Epidermal melanocyte (primary cell): Measurements from ENCODE around the gene CIDEA.
"Not testable (repeated sequence)": the region's sequence is repeated elsewhere in the genome, so short reads cannot be mapped to it uniquely, and the experiment has no call there.

Source experiments
- DNase-seq: peaks from one replicate; pipeline ENCODE4 v3.0.0; 2011; ENCODE audit warnings: low spot score; ENCODE audit not compliant: insufficient read length

CIDEA gene

DNA sequence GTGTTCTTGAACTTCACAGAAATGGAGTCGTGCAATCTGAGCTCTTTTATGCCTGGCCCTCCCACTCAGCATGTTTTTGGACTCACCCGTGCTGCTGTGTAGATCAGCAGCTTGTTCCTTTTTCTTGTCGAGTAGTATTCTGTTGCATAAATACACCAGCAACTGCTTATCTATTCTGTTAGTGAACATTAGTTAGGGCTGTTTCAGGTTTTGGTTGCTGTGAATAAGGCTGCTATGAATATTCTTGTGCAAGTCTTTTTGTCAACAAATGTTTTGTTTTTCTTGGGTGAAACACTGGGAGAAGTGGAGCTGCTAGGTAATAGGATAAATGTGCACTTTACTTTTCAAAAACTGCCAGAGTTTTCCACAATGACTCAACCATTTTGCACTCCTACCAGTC is 15.3 kb upstream of the CIDEA start:
- no peak for DNase-seq

DNA sequence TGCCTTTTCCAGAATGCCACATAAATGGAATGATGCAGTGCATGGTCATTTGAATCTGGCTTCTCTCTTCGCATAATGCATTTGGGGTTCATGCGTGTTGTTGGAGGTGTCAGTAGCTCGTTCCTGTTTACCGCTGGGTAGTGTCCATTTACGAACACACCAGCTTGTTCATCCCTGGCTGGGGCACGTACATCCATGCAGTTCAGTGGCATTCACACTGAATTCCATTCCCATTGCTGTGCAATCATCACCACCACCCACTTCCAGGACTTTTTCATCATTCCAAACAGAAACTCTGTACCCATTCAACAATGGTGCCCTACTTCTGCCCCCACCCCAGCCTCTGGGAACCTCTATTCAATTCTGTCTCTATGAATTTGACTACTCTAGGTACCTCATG is 14.7 kb upstream of the CIDEA start:
- DNase-seq = no peak

DNA sequence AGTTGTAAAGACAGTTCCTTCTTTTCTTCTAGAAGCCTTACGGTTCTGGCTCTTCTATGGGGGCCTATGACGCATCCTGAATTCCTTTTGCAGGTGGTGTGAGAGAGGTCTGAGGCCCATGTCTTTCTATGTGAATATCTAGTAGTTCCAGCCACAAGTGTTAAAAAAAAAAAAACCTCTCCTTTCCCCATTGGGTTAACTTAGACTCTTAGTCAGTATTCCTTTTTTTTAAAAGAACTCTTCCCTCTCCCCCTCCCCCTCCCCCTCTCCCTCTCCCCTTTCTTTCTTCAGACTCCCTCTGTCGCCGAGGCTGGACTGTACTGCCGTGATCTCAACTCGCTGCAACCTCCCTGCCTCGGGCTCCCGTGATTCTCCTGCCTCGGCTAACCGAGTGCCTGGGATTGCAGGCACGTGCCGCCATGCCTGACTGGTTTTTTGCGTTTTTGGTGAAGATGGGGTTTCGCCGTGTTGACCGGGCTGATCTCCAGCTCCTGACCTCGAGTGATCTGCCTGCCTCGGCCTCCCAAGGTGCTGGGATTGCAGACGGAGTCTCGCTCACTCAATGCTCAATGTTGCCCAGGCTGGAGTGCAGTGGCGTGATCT is 11.4 kb upstream of the CIDEA start:
- DNase-seq = no peak

DNA sequence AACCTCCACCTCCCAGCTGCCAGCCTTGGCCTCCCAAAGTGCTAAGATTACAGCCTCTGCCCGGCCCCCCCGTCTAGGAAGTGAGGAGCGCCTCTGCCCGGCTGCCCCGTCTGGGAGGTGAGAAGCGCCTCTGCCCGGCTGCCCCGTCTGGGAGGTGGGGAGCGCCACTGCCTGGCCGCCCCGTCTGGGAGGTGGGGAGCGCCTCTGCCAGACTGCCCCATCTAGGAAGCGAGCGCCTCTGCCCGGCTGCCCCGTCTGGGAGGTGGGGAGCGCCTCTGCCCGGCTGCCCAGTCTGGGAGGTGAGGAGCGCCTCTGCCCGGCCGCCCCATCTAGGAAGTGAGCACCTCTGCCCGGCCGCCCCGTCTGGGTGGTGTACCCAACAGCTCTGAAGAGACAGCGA is 10.9 kb upstream of the CIDEA start:
- DNase-seq = not testable (repeated sequence)

DNA sequence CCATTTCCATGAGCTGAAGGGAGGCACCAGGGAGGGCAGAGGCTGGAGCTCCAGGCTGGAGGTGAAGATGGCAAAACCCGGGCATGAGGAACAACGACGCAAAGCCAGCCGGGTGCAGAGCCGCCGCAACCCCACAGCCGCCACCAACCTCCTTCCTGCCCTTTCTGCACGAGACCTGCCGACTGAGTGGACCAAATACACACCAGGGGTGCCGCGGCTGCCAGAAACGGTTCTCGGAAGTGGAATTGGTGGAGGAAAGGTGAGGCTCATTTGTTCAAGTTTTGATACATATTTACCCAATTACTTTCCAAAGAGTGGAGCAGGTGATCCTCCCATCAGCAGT is 8.4 kb upstream of the CIDEA start:
- DNase-seq = no peak

DNA sequence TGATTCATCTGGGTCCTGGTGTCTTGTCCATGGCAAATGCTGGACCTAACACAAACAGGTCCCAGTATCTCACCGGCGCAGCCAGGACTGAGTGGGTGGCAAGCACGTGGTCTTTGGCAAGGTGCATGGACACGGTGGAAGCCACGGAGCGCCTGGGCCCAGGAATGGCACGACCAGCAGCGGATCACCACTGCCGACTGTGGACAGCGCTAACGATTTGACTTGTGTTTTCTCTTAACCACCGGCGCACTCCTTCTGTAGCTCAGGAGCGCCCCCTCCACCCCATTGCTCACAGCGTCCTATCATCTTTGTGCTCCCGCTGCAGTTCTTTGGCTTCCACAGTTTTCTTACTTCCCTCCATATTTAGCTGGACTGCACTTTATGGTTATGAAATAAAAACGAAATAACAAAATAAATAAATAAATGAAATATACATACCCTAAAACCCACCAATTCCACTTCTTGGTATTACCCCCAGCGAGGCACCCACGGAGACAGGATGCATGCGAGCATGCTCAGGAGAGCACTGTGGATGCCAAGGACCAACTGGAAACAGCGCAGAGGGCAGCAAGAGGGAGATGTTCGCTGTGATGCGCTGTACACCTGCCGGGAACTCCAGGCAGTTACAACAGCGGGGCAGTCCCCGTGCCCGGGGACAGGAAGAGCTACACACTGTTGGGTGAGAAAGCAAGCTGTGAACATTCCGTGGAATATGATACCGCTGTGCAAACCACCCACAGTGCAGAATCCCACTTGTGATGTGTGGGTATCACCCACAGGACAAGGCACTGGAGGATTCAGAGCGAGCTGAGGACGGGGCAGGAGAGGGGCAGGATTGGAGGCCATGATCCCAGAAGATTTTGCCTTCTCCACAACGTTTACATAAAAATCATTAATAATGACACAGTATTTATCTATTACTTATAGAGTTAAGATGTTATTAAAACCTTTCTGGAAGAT is 7.0 kb upstream of the CIDEA start:
- DNase-seq = no peak

DNA sequence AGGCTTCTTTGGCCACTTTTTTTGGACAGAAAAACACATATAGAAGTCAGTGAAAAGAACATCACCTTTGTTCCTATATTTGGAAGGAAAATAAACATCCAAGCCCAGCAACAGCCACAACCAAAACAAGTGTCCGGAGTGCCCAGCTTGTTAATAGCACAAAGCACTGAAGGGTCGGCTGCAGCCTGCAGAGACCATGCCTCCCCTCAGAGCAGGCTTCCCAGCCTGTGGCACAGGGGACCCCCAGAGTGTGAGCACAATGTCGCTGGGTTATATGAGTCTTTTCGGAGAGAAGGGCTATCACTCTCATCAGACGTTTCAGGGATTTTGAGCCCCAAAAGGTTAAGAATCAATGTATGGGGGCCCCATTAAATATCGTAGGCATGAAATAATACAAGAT is 6.2 kb upstream of the CIDEA start:
- DNase-seq = no peak

DNA sequence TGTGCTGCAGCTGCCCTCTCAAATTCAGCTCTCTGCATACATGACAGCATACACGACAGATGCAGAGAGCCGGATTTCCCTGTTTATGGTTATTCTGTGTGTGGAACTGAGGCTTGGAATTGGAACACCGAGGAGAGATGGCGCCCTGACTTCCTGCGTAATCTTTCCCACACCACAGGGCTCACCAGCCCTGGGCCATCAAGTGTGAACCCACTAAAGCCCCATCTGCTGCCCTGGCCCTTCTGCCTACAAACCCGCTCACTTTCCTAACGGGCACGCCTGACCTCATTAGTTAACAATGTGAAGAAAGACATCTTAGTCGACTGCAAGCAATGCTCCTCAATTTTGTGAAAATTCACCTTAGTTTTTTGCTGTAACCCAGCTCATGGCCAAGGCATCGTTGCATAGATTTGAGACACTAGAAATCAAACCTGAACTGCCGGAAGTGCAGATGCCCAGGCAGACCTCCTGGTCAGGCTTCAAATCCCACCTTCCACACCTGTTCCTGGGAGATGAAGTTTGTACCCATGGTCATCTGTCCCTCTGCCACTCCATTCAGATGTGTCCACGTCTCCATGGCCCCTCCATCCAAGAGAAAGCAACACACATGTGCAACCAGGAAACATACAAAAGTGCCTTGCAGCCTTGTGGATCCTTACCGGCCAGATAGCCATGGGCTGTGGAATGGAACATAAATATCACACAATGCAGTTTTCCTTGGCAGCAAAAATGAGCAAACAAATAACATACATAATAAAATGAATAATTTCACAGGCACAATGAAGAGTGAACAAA is 5.0 kb upstream of the CIDEA start:
- DNase-seq = no peak

DNA sequence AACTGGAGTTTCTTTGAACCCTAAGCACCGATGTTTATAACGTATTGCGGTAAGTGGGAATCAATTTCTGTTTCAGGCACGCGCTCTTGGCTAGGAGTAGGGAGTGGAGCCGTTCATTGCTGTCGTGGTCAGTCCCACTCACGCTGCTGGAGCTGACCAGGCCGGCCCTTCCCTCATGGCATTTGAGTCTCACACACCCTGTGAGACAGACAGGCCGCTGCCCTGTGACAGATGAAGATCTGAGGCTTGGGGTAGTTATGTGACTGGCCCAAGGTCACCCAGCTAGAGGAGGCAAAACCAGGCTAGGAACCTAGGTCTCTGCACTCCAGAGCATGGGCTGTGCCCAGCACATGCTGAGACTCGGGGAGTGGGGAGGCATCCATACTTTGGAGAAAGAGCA is 2.9 kb upstream of the CIDEA start:
- DNase-seq = no peak

DNA sequence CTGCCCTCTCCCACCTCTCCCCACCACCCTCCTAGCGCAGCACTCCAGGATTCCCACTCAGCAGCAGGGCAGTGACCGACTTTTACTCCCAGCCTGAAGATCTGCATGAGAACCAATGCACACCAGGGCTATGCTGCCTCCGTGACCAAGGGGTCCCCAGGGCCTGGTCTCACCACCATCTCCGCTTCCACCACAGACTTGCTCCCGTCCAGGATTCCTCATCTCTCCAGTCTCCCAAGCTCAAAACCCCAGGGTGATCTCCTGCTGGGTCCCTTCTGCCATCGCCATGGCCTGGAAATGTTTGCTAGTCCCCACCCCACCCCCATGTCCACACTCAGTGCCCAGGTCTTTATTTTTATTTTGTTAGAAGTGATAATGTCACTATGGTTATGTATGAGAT is 2.1 kb upstream of the CIDEA start:
- no peak for DNase-seq

DNA sequence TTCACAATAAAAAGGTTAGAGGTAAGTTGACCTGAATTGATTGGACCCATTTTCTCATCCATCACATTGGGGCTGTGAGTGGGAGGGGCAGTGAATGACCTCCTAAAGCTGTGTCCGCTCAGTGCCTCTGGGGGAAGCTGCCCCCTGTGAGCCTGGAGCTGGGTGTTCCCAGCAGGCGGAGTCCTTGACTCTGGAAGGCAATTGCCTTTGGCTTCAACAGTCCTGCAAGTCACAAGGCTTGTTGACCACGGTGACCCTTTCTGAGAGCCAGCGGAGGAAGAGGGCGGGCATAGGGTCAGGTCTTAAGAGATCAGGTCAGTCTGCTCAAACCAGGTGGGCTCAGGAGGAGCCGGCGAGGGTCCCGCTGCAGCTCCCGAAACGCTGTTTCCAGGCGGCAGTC is 1.1 kb upstream of the CIDEA start:
- DNase-seq = no peak

DNA sequence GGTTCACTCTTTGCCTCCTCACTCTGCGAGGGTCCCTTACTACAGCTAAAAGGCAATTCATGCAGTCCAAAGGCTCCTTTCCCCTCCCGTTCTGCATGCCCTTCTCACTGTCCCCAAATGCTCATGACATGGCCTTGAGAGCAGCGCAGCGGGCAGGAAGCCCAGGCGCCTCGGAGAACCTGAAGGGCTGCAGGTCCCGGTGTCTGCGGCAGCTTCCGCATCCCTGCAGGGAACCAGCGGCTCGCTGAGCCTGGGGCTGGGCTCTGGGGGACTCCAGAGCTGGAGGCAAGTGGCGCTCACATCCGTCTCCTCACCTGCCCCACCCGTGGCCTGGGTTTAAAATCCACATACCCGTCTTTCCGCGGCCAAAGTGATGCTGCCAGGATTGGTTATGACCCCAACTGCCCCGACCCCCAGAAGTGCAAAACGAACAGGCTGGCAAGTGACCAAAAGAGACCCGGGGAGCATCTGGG is 462 bp upstream of the CIDEA start:
- no peak for DNase-seq

DNA sequence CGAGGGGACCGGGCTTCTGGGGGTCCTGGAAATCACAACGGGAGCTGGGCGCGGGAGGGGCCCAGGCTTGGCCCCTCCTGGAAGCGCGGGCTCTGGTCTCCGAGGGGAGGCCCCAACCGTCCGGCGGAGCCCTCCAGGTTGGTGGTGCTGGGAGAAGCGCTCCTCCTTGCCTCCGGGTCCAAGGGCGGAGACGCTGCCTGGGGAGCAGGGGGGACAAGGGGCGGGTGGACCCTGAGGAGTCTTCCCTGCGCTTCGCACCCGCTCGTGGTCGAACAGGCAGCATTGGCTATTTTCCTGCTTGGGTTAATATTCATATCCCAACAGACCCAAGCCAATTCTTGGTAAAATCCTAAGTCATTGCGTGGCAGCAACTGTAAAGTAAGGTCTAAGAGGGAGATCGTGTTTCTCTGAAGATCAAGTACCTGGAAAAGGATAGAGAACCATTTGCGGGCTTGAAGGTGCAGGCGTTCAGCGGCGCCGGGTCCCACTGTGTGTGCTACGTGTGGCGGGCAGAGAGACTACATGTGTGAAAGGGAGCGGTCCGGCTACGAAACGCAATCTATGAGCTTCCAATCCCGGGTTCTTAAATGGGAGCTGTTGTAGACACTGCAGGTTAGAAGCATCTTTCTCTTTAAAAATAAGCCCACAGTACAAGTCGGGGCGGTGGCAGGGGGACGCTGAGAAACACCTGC is 805 bp downstream of the CIDEA start:
- no peak for DNase-seq

DNA sequence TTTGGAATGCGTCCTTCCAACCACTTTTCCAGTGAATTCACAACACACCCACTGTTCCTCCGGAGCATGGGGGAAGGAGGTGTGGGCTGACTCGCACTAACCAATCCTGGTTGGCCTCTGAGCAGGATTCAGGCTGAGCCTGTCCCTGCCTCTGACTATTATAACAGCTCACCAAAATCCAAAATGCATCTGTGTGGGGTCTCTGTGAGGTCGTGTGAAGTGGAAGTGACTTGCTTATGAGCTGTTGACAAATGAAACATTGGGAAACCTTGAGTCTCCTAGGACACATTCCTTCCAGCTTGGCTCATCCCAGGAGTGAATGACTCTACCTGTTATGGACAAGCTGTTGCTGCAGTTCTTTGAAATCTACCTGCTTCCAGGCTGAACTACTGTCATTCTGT is 1.5 kb downstream of the CIDEA start:
- no peak for DNase-seq

DNA sequence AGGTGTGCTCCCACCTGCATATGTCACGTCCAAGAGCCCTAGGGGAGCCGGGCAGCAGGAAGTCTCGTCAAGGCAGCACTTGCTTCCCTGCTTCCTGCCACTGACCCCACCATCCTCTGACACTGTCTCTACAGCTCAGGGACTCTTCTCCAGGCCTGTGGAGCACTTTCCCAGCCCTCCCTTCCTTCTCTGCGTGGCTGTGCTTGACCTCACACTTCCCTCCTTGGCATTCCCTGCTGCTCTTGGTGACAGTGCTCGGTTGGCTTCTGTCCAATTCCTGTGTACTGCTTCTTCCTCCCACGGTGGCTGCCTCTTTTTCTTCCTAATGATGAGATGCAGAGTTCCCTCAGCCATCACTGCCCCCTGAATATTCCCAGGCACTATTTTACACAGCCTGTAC is 2.8 kb downstream of the CIDEA start:
- no peak for DNase-seq

DNA sequence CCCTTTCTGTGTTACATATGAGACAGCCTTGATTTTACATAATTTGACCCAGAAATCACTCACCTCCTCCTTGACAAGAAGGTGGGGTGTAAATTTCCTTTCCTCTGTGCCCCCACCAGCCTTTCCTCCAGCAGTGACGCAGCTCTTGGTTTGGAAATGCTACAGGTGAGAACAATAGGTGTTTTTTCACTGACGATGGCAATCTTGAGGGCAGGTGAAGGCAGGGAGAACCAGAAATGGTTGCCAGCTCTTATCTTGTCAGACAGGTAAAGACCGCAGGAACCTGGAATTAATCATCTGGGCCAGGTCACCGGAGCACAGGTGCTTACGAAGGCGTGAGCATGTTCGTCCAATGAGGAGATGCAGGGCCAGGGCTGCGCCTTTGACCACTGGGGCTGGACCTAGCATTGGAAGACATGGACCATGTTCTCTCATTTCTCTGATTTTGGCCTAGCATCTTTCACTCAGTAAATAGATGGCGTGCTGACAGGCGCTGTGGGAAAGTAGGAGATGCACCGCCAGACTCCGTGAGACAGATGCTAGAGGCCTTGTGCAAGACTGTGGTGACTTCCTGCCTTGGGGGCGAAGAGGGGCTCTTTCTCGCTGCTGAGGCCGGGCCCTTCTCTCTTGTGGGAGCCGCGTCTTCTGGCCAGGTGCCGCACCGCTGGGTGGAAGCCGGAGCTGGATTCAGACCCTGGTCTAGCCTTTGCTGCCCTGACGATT is 4.0 kb downstream of the CIDEA start:
- no peak for DNase-seq

DNA sequence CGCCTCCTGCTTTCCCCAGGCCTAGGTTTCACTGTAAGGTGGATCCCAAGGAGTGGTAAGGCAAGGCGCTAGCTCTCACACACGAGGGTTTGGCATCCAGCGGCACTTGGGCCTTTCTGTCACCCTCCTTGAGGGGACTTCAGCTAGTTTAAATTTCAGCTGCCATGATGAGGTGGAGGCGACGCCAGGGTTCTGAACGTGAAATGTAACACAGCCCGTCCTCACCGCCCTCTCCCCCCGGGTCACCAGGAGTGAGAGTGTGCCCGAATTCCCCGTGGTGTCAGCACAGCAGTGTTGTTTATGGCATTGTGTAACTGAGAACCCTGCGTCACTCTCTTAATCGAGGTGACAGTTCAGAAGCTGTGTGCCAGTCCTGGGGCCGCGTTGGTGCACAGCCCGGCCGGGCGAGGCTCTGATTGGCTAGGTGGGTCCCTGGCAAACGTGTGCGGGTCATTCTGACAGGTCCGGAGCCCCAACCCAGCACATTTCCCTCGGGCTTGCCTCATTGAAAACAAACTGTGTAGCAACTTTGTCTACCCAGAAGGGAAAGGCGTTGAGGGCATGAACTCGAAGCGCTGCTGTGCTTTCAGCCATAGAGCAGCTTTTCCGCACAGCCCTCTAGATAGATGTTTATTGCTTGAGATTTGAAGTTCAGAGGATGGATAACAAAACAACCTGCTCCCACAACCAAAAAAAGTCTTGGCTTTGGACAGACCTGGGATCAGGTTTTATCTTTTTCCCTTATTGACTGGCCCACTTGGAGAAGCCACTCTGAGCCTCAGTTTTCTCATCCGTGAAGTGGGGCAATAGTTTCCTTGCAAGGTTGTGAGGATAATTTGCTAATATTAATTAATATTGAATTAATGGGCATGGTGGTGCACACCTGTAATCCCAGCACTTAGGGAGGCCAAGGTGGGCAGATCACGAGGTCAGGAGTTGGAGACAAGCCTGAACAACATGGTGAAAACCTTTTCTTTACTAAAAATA is 4.9 kb downstream of the CIDEA start:
- DNase-seq = no peak

DNA sequence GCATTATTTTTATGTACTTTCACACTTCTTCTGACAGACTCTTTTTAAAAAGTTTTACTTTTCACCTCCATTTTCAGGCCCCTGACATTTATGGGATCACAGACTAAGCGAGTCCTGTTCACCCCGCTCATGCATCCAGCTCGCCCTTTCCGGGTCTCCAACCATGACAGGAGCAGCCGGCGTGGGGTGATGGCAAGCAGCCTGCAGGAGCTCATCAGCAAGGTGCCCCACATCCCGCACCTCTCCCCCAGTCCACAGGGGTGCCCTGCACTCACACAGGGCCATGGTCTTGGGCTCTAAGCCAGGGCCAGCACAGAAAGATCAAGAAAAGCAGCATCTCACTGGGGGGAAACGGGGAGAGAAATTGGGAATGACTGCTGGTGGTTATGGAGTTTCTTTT is 8.6 kb downstream of the CIDEA start:
- DNase-seq = no peak

DNA sequence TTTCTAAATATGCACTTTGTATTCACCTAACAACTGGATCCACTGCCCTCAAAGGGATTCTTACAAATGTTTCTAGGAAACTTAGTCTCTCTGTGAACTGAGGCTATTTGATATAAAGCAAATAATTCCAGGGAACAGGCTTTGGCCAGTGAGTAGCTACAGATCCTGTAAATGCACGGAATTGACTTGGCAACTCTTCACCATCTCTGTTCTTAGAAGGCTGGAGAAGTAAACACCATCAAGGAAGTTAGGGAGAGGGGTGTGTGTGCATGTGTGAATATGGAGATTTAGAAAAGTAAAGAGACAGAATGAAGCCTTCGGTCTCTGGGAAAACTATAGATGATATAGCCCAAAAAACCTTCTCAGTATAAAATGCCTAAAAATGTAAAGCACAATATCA is 10.7 kb downstream of the CIDEA start:
- DNase-seq = no peak
